Osteoblast (primary cell): ENCODE measurements around the gene CPNE4. TPM values are rescaled to one million over a fixed set of nuclear protein-coding genes. Genes with fewer than 3 reads are reported as not detected.

ENCODE experiments used
- DNase-seq: peaks from one replicate; pipeline ENCODE4 v3.0.0; 2011; ENCODE audit warnings: low spot score, mixed read lengths; ENCODE audit not compliant: insufficient read length; ENCODE audit errors: missing footprints
- H2AFZ ChIP-seq: 2 replicates; pipeline ENCODE4 v1.6.0; 2011; ENCODE audit warnings: mild to moderate bottlenecking, low read length
- H3K27ac ChIP-seq: 2 replicates; pipeline ENCODE4 v1.5.1; 2011; ENCODE audit warnings: mild to moderate bottlenecking, low read depth, low read length, moderate library complexity
- H3K27me3 ChIP-seq: 2 replicates; pipeline ENCODE4 v1.6.0; 2012; ENCODE audit warnings: mild to moderate bottlenecking, control low read depth, inconsistent platforms, low read length, moderate library complexity; ENCODE audit not compliant: insufficient read depth
- H3K36me3 ChIP-seq: 2 replicates; pipeline ENCODE4 v1.5.1; 2011; ENCODE audit warnings: mild to moderate bottlenecking, low read length, control low read depth, moderate library complexity; ENCODE audit not compliant: insufficient read depth
- H3K4me1 ChIP-seq: 2 replicates; pipeline ENCODE4 v1.5.1; 2011; ENCODE audit warnings: mild to moderate bottlenecking, low read length, control low read depth, moderate library complexity; ENCODE audit not compliant: insufficient read depth
- H3K4me2 ChIP-seq: 2 replicates; pipeline ENCODE4 v1.6.0; 2011; ENCODE audit warnings: mild to moderate bottlenecking, low read length; ENCODE audit not compliant: insufficient read depth
- H3K4me3 ChIP-seq: fragments of 200-600 bp; sonication (generic); 3 replicates; pipeline ENCODE4 v1.5.1; 2012; ENCODE audit warnings: mild to moderate bottlenecking, low read length, inconsistent platforms; ENCODE audit not compliant: insufficient read depth
- H3K79me2 ChIP-seq: 2 replicates; pipeline ENCODE4 v1.6.0; 2012; ENCODE audit warnings: mild to moderate bottlenecking, low read length, control low read depth, inconsistent platforms; ENCODE audit not compliant: insufficient read depth
- H3K9me3 ChIP-seq: 2 replicates; pipeline ENCODE4 v1.5.1; 2011; ENCODE audit warnings: low read depth, low read length, control low read depth
- H4K20me1 ChIP-seq: 2 replicates; pipeline ENCODE4 v1.6.0; 2012; ENCODE audit warnings: mild to moderate bottlenecking, low read length, control low read depth; ENCODE audit not compliant: insufficient read depth
- total RNA-seq: library from RNA; depleted of rRNA; stranded (reverse); fragments of >200 nt; gene quantifications from 2 replicates; pipeline ENCODE4 v1.2.3, GENCODE V29; 2012
- TF ChIP-seq, protein P1 (sequence below): IDR thresholded peaks from 2 replicates; pipeline ENCODE4 v1.5.1; 2011; ENCODE audit warnings: mild to moderate bottlenecking, low read depth, low read length, moderate library complexity; ENCODE audit errors: extremely low read depth

The CPNE4 gene
- total RNA-seq, 1 donor = not detected

DNA sequence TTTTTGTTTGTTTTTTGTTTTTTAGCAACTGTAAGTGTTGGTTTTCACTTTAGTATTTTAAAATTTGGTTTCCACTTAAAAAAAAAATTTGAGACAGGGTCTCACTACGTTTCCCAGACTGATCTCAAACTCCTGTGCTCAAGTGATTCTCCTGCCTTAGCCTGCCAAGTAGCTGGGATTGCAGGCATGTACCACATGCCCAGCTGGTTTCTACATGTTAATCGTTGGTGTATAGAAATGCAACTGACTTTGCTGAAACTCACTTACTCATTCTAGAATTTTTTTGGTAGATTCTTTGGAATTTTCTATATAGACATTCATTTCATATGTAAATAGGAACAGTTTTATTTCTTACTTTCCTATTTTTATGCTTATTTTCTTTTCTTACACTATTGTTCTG is 287.3 kb downstream of the CPNE4 start:
- H2AFZ ChIP-seq = no peak overlapping the region
- H3K4me2 ChIP-seq = no peak overlapping the region
- TF ChIP-seq, protein P1, sequence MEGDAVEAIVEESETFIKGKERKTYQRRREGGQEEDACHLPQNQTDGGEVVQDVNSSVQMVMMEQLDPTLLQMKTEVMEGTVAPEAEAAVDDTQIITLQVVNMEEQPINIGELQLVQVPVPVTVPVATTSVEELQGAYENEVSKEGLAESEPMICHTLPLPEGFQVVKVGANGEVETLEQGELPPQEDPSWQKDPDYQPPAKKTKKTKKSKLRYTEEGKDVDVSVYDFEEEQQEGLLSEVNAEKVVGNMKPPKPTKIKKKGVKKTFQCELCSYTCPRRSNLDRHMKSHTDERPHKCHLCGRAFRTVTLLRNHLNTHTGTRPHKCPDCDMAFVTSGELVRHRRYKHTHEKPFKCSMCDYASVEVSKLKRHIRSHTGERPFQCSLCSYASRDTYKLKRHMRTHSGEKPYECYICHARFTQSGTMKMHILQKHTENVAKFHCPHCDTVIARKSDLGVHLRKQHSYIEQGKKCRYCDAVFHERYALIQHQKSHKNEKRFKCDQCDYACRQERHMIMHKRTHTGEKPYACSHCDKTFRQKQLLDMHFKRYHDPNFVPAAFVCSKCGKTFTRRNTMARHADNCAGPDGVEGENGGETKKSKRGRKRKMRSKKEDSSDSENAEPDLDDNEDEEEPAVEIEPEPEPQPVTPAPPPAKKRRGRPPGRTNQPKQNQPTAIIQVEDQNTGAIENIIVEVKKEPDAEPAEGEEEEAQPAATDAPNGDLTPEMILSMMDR = no peak
- no peaks in the 10 kb centered on the region for H3K36me3 ChIP-seq
- H4K20me1 ChIP-seq = no peaks in the 10 kb centered on the region
- no peaks in the 10 kb centered on the region for H3K79me2 ChIP-seq
- H3K9me3 ChIP-seq = no peaks in the 10 kb centered on the region
- H3K4me1 ChIP-seq = no peaks in the 10 kb centered on the region
- no peak overlapping the region for H3K27ac ChIP-seq
- no peak for DNase-seq
- no peak overlapping the region for H3K4me3 ChIP-seq
- no peaks in the 10 kb centered on the region for H3K27me3 ChIP-seq

DNA sequence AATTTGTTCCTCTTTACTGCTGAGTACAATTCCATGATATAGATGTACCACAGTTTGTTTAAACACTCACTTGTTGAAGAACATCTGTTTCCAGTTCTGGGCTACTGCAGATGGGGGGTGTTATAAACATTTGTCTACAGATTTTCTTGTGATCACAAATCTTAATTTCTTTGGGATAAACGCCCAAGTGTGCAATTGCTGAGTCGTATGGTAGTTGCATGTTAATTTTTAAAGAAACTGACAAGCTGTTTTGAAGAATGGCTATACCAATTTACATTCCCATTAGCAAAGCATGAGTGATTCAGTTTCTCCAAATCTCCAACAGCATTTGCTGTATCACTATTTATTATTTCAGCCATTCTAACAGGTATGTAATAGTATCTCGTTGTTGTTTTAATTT is 290.0 kb downstream of the CPNE4 start:
- no peaks in the 10 kb centered on the region for H3K79me2 ChIP-seq
- H3K9me3 ChIP-seq = no peaks in the 10 kb centered on the region
- no peaks in the 10 kb centered on the region for H3K36me3 ChIP-seq
- H3K4me1 ChIP-seq = no peaks in the 10 kb centered on the region
- H4K20me1 ChIP-seq = no peaks in the 10 kb centered on the region
- no peak overlapping the region for H3K27ac ChIP-seq
- H3K4me2 ChIP-seq = no peak overlapping the region
- TF ChIP-seq, protein P1 = no peak
- no peak overlapping the region for H3K4me3 ChIP-seq
- no peak for DNase-seq
- H2AFZ ChIP-seq = no peak overlapping the region
- H3K27me3 ChIP-seq = no peaks in the 10 kb centered on the region

DNA sequence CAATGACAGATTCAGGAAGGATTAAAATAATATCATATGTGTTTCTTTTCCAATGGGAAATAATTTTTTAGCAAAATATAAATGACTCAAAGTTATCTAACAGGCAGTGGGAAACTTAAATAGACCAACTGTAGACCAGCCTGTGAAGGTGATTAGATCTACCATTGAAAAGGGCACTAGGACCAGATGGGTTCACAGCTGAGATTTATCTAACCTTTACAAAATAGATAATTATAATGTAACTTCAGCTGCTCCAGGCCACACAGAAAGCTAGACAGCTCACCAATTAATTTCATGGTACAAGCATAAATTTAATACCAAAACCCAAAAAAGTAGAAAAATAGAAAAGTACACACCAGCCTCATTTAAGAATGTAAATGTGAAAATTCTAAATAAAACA is 291.7 kb downstream of the CPNE4 start:
- H3K4me1 ChIP-seq = no peaks in the 10 kb centered on the region
- TF ChIP-seq, protein P1 = no peak
- H3K9me3 ChIP-seq = no peaks in the 10 kb centered on the region
- no peaks in the 10 kb centered on the region for H3K27me3 ChIP-seq
- no peaks in the 10 kb centered on the region for H3K36me3 ChIP-seq
- no peak overlapping the region for H3K4me3 ChIP-seq
- no peak overlapping the region for H3K27ac ChIP-seq
- H3K4me2 ChIP-seq = no peak overlapping the region
- DNase-seq = no peak
- H3K79me2 ChIP-seq = no peaks in the 10 kb centered on the region
- H2AFZ ChIP-seq = no peak overlapping the region
- H4K20me1 ChIP-seq = no peaks in the 10 kb centered on the region

DNA sequence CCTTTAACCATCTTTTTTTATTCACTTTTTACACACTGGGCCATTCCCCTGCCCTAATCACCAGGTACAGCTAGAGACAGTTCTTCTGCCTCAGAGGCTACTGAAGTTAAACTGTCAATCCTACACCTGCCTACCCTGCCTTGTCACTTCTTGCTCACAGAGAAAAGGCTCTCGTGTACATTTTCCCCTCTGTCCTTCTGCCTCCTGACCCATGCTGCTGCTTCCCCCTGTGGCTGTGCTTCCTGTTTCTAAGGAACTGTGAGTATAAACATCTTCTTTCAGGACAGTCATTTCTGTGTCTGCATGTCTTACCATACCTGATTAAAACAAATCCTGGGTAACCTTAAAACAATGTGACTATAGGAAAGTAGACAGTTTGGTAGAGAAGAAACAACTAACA is 295.6 kb downstream of the CPNE4 start:
- TF ChIP-seq, protein P1 = no peak
- DNase-seq = no peak
- Histone ChIP-seq H3K36me3 (no peaks in the 10 kb centered on the region), H2AFZ (no peak overlapping the region), H3K27me3 (no peaks in the 10 kb centered on the region), H3K9me3 (no peaks in the 10 kb centered on the region), H3K4me2 (no peak overlapping the region), H3K4me1 (no peaks in the 10 kb centered on the region), H3K27ac (no peak overlapping the region), H4K20me1 (no peaks in the 10 kb centered on the region), H3K4me3 (no peak overlapping the region), H3K79me2 (no peaks in the 10 kb centered on the region)
